Activated CD4-positive, alpha-beta T cell treated with anti-CD3 and anti-CD28 coated beads for 24 hours (primary cell): ENCODE results near the gene ING5.
"Not testable (repeated sequence)": the region's sequence is repeated elsewhere in the genome, so short reads cannot be mapped to it uniquely, and the experiment has no call there.

Experiments
- DNase-seq, 2 donors: peaks; one replicate each; pipeline ENCODE4 v3.0.0-alpha.2; 2020; ENCODE audit warnings: low read depth in 2 of 2

The ING5 gene

DNA sequence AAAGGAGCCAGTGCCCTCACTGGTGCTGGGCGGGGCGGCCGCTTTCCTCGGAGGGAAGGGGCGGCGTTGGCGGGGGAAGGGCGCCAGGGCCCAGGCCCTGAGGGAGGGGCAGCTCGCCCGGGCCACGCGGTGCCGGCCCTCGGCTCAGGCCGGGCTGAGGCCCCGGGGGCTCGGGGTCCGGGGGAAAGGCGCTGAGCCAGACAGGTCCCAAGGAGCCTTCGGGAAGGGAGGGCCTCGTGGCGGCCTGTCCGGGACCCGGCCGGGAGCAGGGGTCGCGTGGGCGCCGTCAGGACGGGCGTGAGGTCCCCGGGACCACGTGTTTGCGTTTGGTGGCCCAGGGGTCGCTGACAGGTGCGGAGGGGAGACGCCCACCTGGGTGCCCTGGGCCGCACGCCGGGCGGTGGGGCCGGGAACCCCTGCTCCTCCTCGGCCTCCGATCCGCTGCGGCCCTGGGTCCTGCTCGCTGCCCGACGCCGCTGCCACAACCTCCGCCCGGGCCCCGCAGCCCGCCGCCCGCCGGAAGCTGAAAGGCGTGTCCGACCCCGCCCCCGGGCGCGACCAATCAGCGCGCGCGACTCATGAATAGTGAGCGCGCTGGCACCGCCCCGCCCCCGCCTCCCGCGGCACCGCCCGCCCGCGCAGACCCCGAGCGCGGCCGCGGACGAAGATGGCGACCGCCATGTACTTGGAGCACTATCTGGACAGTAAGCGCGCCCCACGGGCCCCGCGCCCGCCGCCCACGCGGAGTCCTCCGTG, at the start of gene ING5:
TSS of gene ING5 (plus strand) at position 641 of the 756 bp plus-strand sequence. CDS start at position 668, 27 bp downstream.
- DNase-seq, result peak; percentile 96

DNA sequence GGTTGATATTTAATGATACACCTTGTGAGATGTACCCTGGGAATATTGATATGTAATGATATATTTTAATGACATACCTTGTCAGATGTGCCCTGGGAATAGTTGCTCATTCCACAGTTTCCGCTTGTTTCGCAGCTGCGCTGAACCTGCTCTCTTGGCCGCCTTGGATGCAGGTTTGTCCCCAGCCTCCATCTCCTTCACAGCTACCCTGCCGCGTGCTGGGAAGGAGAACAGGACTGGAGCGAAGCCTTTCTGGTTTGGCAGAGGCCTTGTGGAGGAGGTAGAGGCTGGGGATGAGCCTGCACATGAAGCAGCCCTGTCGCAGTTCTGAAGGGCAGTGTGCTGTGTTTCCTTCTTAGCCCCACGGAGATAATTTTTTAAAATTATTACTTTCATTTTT, 49.7 kb upstream of the ING5 start:
- DNase-seq, result no peak

DNA sequence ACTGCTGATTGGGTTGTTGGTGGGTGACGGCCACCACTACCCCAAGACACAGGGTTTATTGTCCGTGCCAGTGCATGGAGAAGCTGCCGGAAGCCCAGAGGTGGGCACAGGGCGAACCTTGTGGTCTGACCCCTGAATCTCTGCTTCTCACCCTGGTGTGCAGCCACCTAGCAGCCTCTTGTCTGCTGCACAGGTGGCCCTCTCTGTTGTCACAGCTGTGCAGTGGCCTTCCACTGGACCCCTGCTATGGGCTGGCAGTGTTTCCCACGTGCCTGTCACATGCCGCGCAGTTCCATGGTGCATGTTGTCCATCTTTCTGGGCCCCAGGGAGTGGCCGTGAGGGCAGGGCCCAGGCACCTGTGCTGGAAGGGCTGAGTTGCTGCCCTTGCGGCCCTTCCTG, 49.1 kb upstream of the ING5 start:
- no peak for DNase-seq

DNA sequence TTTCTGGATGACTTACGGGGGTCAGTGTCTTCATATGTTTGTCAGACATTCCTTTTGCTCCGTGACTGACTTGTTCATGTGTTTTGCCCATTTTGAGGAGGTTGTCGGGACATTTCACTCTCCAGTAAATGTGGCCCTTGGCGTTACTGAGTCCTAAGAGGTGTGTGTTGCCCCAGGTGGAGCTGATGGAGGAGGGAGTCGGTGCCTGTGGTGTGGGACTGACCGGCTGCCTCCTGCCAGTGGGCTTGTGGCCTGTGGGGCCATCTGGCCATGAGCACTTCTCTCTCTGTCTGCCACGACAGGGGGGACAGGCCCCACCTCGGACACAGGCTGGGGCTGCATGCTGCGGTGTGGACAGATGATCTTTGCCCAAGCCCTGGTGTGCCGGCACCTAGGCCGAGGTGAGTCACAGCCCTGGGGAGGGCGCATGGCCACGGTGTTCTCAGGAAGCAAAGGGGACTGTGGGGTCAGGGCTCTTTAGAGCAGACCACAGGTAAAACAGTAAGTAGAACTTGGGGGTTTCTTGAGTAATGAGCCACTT, 48.6 kb upstream of the ING5 start:
- no peak for DNase-seq

DNA sequence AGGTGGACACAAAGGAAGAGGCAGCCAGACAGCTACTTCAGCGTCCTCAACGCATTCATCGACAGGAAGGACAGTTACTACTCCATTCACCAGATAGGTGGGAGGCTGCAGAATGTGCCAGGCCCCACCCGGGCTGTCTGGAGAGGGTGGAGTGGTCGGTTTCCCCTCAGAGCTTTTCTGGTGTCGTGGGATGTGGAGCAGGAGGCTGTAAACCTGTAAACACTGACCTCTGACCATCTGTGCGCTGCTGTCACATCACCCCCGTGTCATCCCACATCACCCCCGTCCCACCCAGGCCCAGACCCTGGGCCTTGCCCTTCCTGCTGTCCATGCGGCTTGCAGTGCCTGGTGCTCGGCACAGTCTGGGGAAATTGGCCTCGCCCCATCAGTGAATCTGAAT, 47.3 kb upstream of the ING5 start:
- DNase-seq, result no peak

DNA sequence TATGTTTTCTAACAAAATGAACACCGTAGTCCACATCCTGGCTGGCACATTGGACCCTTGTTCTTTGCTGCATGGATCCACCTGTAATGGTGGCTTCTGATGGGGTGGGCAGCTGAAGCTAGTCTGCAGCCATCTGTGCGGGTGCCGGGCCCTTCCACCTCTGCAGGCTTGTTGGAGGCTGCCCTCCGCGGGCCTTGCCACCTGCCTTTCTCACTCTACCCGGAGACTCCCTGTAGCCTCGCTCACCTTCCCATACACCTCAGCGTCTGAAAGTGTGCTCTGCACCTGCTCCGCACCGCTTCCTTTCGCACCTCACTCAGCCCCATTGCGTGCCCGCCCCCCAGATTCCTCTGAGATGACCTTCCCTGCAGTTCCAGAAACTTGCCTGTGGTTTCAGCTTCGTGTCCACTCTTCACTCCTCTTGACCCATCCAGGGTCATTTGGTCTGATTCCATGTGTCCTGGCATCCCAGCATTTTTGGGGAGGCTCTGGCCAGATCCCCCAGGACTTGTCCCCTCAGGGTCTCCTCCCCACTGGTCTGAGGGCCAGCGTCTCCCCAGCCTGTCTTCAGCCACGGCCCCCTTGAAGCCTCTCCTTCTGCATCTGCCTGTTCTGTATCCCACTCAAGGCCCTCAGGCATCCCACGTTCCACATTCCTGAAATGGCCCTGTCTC, 46.2 kb upstream of the ING5 start:
- no peak for DNase-seq

DNA sequence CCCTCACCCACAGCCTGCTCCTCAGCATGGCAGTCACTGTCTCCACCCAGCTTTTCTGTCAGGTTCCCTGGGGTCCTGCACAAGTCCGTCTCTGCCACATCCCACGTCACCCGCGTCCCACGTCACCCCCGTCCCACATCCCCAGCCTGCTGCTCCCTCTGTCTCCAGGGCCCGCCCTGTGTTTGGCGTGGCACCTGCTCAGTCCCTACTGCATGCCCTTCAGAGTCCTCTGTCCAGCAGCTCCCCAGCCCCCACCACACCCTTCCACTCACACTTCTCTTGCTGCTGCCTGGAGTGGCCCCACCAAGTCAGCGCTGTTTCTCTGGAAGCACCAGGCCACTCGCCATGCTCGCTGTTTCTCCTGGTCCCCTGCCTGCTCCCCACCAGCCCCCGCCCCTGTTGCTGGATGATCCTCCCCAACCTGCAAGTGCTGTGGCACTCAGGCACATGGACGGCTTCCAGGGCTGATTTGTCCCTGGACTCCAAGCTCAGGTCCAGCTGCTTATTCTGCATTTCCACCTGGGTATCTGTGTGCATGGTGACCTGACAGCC, 45.6 kb upstream of the ING5 start:
- DNase-seq, result no peak

DNA sequence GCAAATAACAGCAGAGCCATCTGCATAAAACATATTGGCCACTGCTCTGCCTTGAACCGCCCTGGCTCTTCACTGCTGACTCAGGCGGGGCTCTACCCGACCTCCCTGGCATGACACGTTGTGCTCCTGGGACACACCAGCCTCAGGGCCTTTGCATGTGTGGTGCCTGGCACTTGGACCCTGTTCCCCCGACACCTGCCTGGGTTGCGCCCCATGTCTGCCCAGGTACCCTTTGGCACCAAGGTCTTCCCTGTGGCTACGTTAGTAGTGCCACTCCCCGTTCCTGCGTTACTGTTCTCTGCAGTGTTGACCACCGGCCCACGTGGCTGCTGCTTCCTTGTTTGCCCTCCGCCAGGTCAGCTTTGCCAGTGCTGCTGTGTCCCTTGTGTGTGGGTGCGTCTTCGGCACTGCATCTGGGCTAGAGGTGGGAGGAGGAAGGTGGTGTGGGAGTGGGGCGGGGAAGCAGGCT, 44.0 kb upstream of the ING5 start:
- no peak for DNase-seq

DNA sequence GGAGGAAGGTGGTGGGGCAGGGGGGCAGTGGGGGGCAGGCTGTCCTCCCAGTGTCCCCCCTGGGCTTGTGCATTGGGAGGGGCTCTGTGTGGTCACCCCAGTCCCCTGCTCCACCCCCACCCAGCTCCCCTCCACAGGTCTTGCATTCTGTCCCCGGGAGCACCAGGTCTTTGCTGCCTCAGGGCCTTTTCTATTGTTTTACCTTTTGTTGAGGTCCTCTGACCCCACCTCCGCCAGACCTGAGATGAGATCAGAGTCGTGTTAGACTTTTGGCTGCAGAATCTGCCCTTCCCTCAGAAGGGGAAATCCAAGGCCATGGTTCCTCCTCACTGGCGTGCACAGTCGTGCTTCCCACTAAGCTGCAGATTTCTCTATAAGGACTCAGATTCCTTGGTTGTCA, 43.5 kb upstream of the ING5 start:
- no peak for DNase-seq

DNA sequence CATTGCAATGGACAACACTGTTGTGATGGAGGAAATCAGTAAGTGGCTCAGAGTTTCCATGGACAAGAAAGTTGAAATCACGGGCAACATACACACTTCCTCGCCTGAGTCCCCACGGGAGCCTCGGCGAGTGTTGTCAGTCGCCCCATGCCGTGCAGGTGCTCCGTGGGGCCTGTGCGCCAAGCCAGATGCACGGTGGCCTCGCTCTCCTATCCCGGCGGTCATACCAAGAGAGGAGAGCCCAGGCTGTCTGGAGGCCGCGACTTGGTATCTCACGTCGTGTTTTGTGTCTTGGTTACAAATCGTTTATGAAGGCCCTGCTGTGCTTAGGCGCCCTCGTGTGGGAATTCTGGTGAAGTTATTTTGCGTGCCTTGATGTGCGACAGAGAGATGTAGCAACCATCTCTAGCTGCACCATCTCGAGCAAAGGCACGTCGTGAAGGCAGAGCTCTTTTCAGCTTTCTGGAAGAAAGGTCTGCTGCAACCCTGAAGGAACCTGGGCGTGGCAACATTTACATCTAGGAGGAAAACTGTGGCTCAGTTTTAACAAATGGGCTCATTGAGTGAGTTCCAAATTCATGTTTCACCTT, 42.6 kb upstream of the ING5 start:
- peak in 1 of 2 donors; percentile 18 for DNase-seq

DNA sequence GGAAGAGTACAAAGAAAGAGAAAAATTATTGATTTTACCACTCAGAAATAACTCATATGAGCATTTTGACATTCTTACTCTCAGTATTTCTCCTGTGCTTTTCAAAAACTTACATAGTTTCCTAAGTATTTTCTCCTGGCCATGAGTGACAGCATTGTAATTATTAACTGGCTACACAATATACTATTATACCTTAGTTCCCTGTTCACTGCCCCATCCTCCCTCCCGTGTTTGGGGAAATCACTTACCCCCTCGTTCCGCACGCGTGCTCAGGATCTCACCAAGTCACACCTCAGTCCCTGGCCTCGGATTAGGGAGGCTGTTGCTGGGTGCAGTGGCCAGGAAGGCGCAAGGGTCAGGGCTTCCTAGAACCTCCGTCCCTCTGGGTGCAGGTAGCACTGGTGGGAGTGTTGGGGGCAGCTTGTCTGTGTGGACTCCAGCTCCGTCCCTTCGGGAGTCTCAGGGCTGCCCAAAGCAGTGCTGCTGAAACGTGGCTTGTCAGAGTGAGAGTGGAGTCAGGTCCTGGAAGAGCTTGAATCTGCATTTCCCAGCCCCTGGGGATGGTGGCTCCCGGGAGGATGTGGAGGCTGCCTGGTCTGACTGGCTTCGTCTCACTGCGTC, 41.1 kb upstream of the ING5 start:
- no peak for DNase-seq

DNA sequence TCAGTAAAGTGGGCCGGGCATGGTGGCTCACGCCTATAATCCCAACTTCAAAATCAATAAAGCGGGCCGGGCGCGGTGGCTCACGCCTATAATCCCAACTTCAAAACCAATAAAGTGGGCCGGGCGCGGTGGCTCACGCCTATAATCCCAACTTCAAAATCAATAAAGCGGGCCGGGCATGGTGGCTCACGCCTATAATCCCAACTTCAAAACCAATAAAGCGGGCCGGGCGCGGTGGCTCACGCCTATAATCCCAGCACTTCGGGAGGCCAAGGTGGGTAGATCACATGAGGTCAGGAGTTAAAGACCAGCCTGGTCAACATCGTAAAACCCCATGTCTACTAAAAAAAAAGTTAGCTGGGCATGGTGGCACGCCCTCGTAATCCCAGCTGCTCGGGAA, 39.1 kb upstream of the ING5 start:
- not testable (repeated sequence) for DNase-seq

DNA sequence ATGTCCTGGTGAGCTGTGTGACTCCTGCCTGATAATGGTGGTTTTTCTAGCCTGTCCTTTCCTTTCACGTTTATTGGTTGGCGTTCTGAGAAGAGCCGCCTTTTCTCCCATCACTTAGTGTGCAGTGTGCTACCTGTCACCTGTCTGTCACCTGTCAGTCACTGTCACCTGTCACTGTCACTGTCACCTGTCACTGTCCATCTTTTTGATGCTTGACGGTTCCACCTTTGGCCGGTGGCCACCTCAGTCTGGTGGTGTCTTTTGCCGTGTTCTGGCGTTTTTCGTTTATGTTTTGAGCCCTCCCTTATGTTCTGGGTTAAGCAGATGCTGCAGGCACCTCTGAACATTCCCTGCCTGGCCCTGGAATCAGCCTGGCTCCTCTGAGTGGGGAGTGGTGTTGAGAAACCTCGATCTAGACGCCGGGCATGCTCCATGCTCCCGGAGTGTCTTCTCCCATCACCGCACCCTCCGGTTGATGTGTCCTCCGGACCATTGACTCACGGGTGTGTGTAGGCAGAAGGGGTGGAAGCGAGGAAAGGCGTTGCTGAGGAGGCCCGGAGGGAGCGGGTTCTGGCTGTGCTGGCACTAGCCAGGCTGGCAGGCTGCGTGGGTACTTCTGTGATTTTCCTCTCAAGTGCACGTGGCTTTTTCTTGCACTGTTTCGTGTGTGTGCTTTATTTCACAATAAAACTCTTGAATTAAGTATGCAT, 36.0 kb upstream of the ING5 start:
- no peak for DNase-seq

DNA sequence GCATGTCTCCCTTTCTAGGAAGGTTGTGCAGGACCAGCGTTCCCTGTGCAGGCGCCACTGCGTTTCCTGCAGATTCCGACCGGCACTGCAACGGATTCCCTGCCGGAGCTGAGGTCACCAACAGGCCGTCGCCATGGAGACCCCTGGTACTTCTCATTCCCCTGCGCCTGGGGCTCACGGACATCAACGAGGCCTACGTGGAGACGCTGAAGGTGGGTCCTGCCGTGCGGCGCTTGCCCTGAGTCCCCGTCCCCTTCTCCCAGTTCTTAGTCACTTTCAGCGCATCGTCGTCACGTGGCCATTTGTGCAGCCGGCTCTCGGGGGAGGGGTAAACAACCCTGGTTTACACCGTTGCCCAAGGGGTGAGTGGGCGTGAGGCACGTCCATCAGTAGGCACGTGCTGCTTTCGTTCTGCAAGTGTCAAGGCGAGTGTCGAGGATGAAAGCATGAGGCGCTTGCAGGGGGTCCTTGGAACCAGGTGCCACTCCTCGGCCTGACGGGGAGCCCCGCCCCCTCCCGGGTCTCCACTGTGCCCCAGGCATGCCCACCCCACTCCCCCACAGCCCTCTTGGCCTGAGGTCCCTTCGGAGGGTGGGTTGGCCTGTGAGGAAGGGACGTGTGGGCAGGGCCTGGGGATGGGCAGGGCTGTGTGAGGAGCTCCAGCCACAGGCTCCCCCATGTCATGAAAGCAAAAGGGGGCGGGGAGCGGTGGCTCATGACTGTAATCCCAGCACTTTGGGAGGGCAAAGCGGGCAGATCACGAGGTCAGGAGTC, 35.0 kb upstream of the ING5 start:
- no peak for DNase-seq

DNA sequence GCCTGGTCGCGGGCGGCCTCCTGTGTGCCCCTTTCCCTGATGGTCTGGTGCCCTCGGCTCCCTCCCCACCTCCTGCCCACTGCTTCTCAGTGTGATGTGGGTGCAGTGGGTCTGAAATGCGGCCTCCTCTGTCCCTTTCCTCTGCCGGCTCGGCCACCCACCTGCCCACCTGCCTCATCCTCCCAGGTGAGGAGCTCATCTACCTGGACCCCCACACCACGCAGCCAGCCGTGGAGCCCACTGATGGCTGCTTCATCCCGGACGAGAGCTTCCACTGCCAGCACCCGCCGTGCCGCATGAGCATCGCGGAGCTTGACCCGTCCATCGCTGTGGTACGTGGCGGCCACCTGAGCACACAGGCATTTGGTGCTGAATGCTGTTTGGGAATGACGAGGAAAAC, 33.5 kb upstream of the ING5 start:
- no peak for DNase-seq

DNA sequence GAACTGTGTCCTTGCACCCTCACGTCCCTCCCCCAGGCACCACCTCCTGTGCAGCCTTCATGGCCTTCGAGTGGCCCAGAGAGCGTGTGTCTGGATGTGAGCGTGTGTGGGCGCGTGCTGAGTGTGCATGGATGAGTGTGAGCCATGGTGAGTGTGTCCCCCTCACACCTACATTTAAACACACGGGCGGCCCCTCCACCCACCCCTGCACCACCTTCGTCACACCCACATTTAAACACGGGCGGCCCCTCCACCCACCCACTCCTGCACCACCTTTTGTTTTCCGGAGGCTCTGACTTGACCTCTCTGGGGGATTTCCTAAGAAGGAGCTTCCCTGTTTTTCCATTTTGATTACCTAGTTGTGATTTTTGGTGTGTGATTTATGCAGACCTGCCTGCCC, 33.0 kb upstream of the ING5 start:
- DNase-seq, result no peak

DNA sequence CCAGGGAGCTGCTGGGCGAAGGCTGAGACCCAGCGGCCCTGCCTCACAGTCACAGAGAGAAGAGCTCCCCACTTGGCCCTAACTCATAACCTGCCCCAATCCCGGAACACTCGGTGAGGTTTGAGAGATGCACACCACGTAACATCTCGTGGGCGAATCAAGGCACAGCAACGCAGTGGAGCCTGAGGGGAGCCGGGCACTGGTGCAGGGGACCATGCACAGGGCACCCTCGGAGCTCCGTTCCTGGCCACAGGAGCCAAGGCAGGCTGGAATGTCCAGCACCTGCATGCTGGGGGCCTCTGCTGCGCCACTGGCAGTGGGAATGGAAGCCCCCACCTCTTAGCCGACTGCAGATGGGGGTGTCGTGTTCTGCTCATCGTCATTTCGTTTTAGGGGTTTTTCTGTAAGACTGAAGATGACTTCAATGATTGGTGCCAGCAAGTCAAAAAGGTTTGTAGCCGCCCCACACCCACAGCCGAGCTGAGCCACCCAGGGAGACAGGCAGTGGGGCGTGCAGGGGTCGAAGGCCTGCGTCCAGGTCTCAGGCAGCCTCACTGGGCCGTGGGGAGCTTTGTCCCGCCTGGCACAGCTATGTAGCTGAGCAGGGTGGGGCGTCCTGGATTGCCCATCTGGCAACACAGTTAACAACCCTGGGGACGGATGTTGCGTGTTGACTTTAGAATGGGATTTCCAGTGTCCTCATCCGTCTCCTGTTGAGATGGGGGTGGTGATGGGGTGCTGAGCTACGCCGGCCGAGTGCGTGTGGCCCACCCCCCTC, 31.3 kb upstream of the ING5 start:
- no peak for DNase-seq

DNA sequence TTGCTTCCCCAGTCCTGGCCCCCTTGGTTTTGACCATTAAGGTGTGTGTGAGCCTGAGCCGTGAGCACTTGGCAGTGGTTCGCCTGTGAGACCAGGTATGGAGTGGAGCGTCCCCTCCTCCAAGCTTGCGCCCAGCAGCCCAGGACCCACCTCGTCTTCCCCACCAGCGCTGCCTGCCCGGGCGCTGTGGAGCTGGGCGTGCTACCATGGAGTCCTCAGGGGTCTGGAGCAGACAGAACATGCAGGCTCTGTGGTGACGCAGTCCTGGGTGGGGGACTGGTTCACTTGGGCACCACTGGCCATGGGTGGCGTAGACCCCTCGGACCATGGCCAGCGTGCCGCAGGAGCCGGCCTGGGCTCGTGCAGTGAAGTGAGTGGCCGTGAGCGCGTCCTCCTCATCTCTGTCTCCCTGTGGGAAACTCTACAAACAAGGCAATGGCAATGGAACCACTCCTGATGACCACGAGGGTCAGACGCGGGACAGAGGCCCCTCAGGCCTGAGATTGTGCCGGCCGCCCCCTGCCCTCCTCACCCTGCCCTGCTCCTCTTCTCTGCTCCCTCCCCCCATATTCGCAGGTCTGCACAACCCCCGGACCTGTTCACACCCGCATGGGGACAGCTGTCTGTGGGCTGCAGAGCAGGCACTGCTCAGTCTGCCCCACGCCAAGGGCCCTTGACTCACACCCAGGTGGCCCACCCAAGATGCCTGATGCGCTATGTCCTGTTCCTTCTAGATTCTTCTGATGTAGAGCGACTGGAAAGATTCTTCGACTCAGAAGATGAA, 30.2 kb upstream of the ING5 start:
- DNase-seq, result no peak
